HepG2 (cell line): Measurements from ENCODE around the gene TRIM6. TPM values are rescaled to one million over a fixed set of nuclear protein-coding genes. Genes with fewer than 3 reads are reported as not detected.

Experiments used
- ATAC-seq: fragments of 200-7000 bp; cut with Tn5 transposase; 3 replicates; pipeline ENCODE4 v1.9.1; 2020; ENCODE audit warnings: mild to moderate bottlenecking, moderate library complexity
- BruUV-seq: library from RNA; stranded (reverse); fragments of 400-500 nt; replicated peaks from 2 replicates; lab custom pipeline; 2021; lab: Mats Ljungman, UMichigan
- CTCF ChIA-PET: fragments of 300-600 bp; formaldehyde crosslinking; extraction: SDS; loops from one replicate; lab custom pipeline; 2021; ENCODE audit warnings: low total read pairs, inconsistent platforms, low intra/inter-chr PET ratio; lab: Yijun Ruan, JAX
- POLR2A ChIA-PET: fragments of 350-600 bp; sonication (Branson Sonifier 250); formaldehyde crosslinking; loops from one replicate; lab custom pipeline; 2020; ENCODE audit warnings: antibody characterized with exemption, inconsistent platforms; lab: Yijun Ruan, JAX
- DNase-seq: peaks from one replicate; pipeline ENCODE4 v3.0.0-alpha.2; 2015; ENCODE audit warnings: low spot score
- FAIRE-seq: peaks from 3 replicates; lab custom pipeline; 2011; peaks lifted over from hg19 to GRCh38; lab: Jason Lieb, UNC
- H2AFZ ChIP-seq: one replicate; pipeline ENCODE4 v1.6.1; 2011; ENCODE audit warnings: low read length, inconsistent platforms
- H3K27ac ChIP-seq: fragments of 300-600 bp; 3 replicates; pipeline ENCODE4 v1.8.0; 2011; ENCODE audit warnings: mixed run types, mild to moderate bottlenecking, mixed read lengths, low read length, inconsistent platforms; ENCODE audit not compliant: insufficient read depth; ENCODE audit errors: extremely low read length
- H3K27me3 ChIP-seq, 2 experiments: fragments of 200-600 bp in 1 of 2; 2 replicates in 1 of 2; 3 replicates in 1 of 2; pipeline versions ENCODE4 v1.6.0 to v1.8.0; 2011; ENCODE audit warnings: low read length in 2 of 2, mild to moderate bottlenecking in 2 of 2, moderate library complexity in 2 of 2, inconsistent platforms in 1 of 2; ENCODE audit not compliant: insufficient read depth in 2 of 2, control insufficient read depth in 1 of 2
- H3K36me3 ChIP-seq, 2 experiments: fragments of 200-600 bp in 1 of 2; replicated peaks in 1 of 2; 2 replicates in 1 of 2; 3 replicates in 1 of 2; pipeline versions ENCODE4 v1.5.1 to v1.8.0; 2011; ENCODE audit warnings: low read length in 2 of 2, inconsistent platforms in 1 of 2; ENCODE audit not compliant: insufficient read depth in 2 of 2, control insufficient read depth in 1 of 2
- H3K4me1 ChIP-seq: 2 replicates; pipeline ENCODE4 v1.5.1; 2012; ENCODE audit warnings: low read length, inconsistent platforms; ENCODE audit not compliant: insufficient read depth
- H3K4me2 ChIP-seq: 2 replicates; pipeline ENCODE4 v1.6.0; 2011; ENCODE audit warnings: low read depth, low read length, inconsistent platforms
- H3K4me3 ChIP-seq, 3 experiments: fragments of 200-600 bp in 1 of 3; sonication (generic), shearing (Covaris generic) in 1 of 3; replicated peaks in 1 of 3; 2 replicates each; pipeline ENCODE4 v1.5.1; 2011 to 2016; ENCODE audit warnings: low read length in 3 of 3, inconsistent platforms in 2 of 3, low read depth in 2 of 3, mild to moderate bottlenecking in 2 of 3, control low read depth in 1 of 3, mixed read lengths in 1 of 3; ENCODE audit not compliant: insufficient read depth in 1 of 3
- H3K79me2 ChIP-seq: one replicate; pipeline ENCODE4 v1.6.1; 2011; ENCODE audit warnings: low read length, inconsistent platforms; ENCODE audit not compliant: insufficient read depth
- H3K9ac ChIP-seq: 2 replicates; pipeline ENCODE4 v1.6.0; 2011; ENCODE audit warnings: mild to moderate bottlenecking, low read depth, low read length, inconsistent platforms; ENCODE audit not compliant: insufficient read depth
- H3K9me3 ChIP-seq: 2 replicates; pipeline ENCODE4 v1.5.1; 2012; ENCODE audit warnings: mild to moderate bottlenecking, low read length
- H4K20me1 ChIP-seq: 2 replicates; pipeline ENCODE4 v1.6.0; 2011; ENCODE audit warnings: inconsistent platforms, mild to moderate bottlenecking, low read length, moderate library complexity; ENCODE audit not compliant: insufficient read depth
- CHD2 ChIP-seq: IDR thresholded peaks from 2 replicates; pipeline ENCODE4 v1.6.1; 2011; ENCODE audit warnings: low read depth, low read length, improper control_type of control experiment
- CREM ChIP-seq, 2 experiments: sonication (generic) in 1 of 2; formaldehyde crosslinking in 1 of 2; IDR thresholded peaks; 2 replicates each; pipeline versions ENCODE4 v1.4.0 to v1.6.1; 2016 to 2020; ENCODE audit warnings: antibody characterized with exemption in 1 of 2, mild to moderate bottlenecking in 1 of 2, missing genetic modification reagents in 1 of 2
- DMTF1 ChIP-seq: sonication (generic); formaldehyde crosslinking; IDR thresholded peaks from 2 replicates; pipeline ENCODE4 v1.4.0; 2020; ENCODE audit warnings: mild to moderate bottlenecking, missing genetic modification reagents
- E2F2 ChIP-seq: sonication (generic); formaldehyde crosslinking; IDR thresholded peaks from 2 replicates; pipeline ENCODE4 v1.4.0; 2020; ENCODE audit warnings: missing genetic modification reagents, borderline replicate concordance
- EEA1 ChIP-seq: sonication (generic); formaldehyde crosslinking; IDR thresholded peaks from 2 replicates; pipeline ENCODE4 v1.5.1; 2020; ENCODE audit warnings: mild to moderate bottlenecking, missing genetic modification reagents, borderline replicate concordance
- HNF4G ChIP-seq, 2 experiments: sonication (generic) in 1 of 2; formaldehyde crosslinking in 1 of 2; IDR thresholded peaks; 2 replicates each; pipeline versions ENCODE4 v1.4.0 to v1.6.1; 2011 to 2020; ENCODE audit warnings: borderline replicate concordance in 2 of 2, low read depth in 2 of 2, mild to moderate bottlenecking in 2 of 2, low read length in 1 of 2, missing genetic modification reagents in 1 of 2, moderate library complexity in 1 of 2
- HNRNPL ChIP-seq: fragments of 200-400 bp; formaldehyde crosslinking; IDR thresholded peaks from 2 replicates; pipeline ENCODE4 v1.6.1; 2017; ENCODE audit warnings: mild to moderate bottlenecking, low read depth, low read length
- HOMEZ ChIP-seq: IDR thresholded peaks from 2 replicates; pipeline ENCODE4 v1.6.1; 2016; ENCODE audit warnings: low read depth
- HOXA9 ChIP-seq: sonication (generic); formaldehyde crosslinking; IDR thresholded peaks from 2 replicates; pipeline ENCODE4 v1.8.1; 2022; ENCODE audit warnings: missing genetic modification reagents, mild to moderate bottlenecking, moderate library complexity, borderline replicate concordance
- NFATC3 ChIP-seq: sonication (generic); formaldehyde crosslinking; IDR thresholded peaks from 2 replicates; pipeline ENCODE4 v1.5.1; 2020; ENCODE audit warnings: mild to moderate bottlenecking, missing genetic modification reagents
- PHF21A ChIP-seq: sonication (generic); formaldehyde crosslinking; IDR thresholded peaks from 2 replicates; pipeline ENCODE4 v1.5.0; 2020; ENCODE audit warnings: mild to moderate bottlenecking, missing genetic modification reagents
- PLRG1 ChIP-seq: fragments of 450-650 bp; conservative IDR thresholded peaks from 2 replicates; pipeline ENCODE4 v1.6.1; 2016
- TAF15 ChIP-seq: fragments of 200-400 bp; formaldehyde crosslinking; IDR thresholded peaks from one replicate; pipeline ENCODE4 v1.6.1; 2018; ENCODE audit warnings: mild to moderate bottlenecking, low read depth, low read length; ENCODE audit not compliant: poor library complexity, severe bottlenecking
- ZBTB20 ChIP-seq: sonication (generic); formaldehyde crosslinking; IDR thresholded peaks from 2 replicates; pipeline ENCODE4 v1.8.1; 2023; ENCODE audit warnings: missing genetic modification reagents, low read depth, mild to moderate bottlenecking, borderline replicate concordance
- ZBTB33 ChIP-seq: sonication (generic); formaldehyde crosslinking; IDR thresholded peaks from 2 replicates; pipeline ENCODE4 v1.4.0; 2020; ENCODE audit warnings: missing genetic modification reagents
- ZFP62 ChIP-seq: sonication (generic); formaldehyde crosslinking; IDR thresholded peaks from 2 replicates; pipeline ENCODE4 v1.4.0; 2020; ENCODE audit warnings: missing genetic modification reagents
- ZNF430 ChIP-seq: sonication (generic); formaldehyde crosslinking; IDR thresholded peaks from 2 replicates; pipeline ENCODE4 v1.9.0; 2021; ENCODE audit warnings: mild to moderate bottlenecking, missing genetic modification reagents
- ZNF660 ChIP-seq: sonication (generic); formaldehyde crosslinking; IDR thresholded peaks from 2 replicates; pipeline ENCODE4 v1.5.1; 2020; ENCODE audit warnings: mild to moderate bottlenecking, low read depth, missing genetic modification reagents, borderline replicate concordance
- WGBS: methylation state at CpG from one replicate; pipeline ENCODE4 v1.1.6; 2017; ENCODE audit warnings: low lambda C conversion rate; 5-methylcytosine and 5-hydroxymethylcytosine counted together
- in situ Hi-C: cut with HindIII; loops from 2 replicates; pipeline ENCODE4 v1.10.0; 2017; ENCODE audit warnings: low pct_unique_long_range_greater_than_20kb; ENCODE audit not compliant: extremely low pct_ligation_motif_present
- intact Hi-C: fragments of 100-400 bp; cut with micrococcal nuclease; formaldehyde crosslinking; loops from one replicate; pipeline ENCODE4 v1.10.0; 2022; ENCODE audit not compliant: unreplicated experiment
- polyA plus RNA-seq, 8 experiments: library from polyadenylated mRNA; depleted of rRNA in 3 of 8; stranded (reverse) in 7 of 8; unstranded in 1 of 8; fragments of >200 nt; fragmentation: Illumina TruSeq in 4 of 8; extraction: Trizol in 4 of 8; gene quantifications; 2 replicates each; pipeline versions ENCODE4 v1.2.1 to v1.2.3, GENCODE V29; 2011 to 2016; ENCODE audit warnings: low read depth in 4 of 8, missing spikeins in 1 of 8, mixed read lengths in 1 of 8; ENCODE audit not compliant: insufficient read depth in 1 of 8
- total RNA-seq, 5 experiments: library from RNA; depleted of rRNA; stranded (reverse); fragments of >200 nt; fragmentation: Illumina TruSeq; extraction: Trizol; gene quantifications; 2 replicates each; pipeline ENCODE4 v1.2.3, GENCODE V29; 2016; ENCODE audit warnings: low read depth in 1 of 5

Gene TRIM6
- total and polyA plus RNA-seq, 2 of the 13 experiments (the other 11 are each of a cell fraction or from before 2014, with no cell fraction given), result not detected

GRCh38 chr11:5547982-5548381, 48.5 kb upstream of the TRIM6 start:
- BruUV-seq, result no TSS peak
- H3K79me2 ChIP-seq, result no peaks in the 10 kb centered on the region
- H3K4me1 ChIP-seq, result no peaks in the 10 kb centered on the region
- FAIRE-seq, result no peak
- H3K36me3 ChIP-seq, result no peaks in the 10 kb centered on the region
- no peaks in the 10 kb centered on the region for H3K9me3 ChIP-seq
- intact Hi-C loops, result no loop called here
- H2AFZ ChIP-seq, result no peak overlapping the region
- 40% methylated on average over 1 of the region's 1 CpG for WGBS
- ChIA-PET CTCF (no interaction called here), POLR2A (no interaction called here)
- in situ Hi-C loops, result no loop called here
- DNase-seq, result no peak
- no peak overlapping the region for H3K4me2 ChIP-seq
- no peaks in the 10 kb centered on the region for H4K20me1 ChIP-seq
- no peaks in the 10 kb centered on the region; a peak in 1 of 5 replicates for H3K27me3 ChIP-seq
- H3K27ac ChIP-seq, result no peak overlapping the region
- ATAC-seq, result no peak
- no peak overlapping the region for H3K9ac ChIP-seq
- no peak overlapping the region for H3K4me3 ChIP-seq
- TF ChIP-seq ZBTB33, result no peak
- no peak for TF ChIP-seq PLRG1
- TF ChIP-seq CREM (IDR thresholded peaks at IDR 0.05), result no peak
- TF ChIP-seq CREM (CRISPR knock-in tag; IDR thresholded peaks at IDR 0.05), result no peak
- no peak for TF ChIP-seq HNF4G (IDR thresholded peaks at IDR 0.05; ENCODE audit: borderline replicate concordance, low read depth, low read length)
- no peak for TF ChIP-seq HNF4G (CRISPR knock-in tag; IDR thresholded peaks at IDR 0.05; ENCODE audit: borderline replicate concordance, low read depth)
- TF ChIP-seq CHD2, result no peak
- TF ChIP-seq NFATC3 (CRISPR knock-in tag), result no peak
- TF ChIP-seq ZNF430 (CRISPR knock-in tag), result no peak
- TF ChIP-seq ZNF660, result no peak
- TF ChIP-seq PHF21A, result no peak
- TF ChIP-seq ZBTB20, result no peak
- TF ChIP-seq ZFP62 (CRISPR knock-in tag), result no peak
- no peak for TF ChIP-seq EEA1 (CRISPR knock-in tag)
- no peak for TF ChIP-seq TAF15
- TF ChIP-seq E2F2 (CRISPR knock-in tag), result no peak
- no peak for TF ChIP-seq HNRNPL
- TF ChIP-seq HOXA9, result no peak
- no peak for TF ChIP-seq HOMEZ (CRISPR knock-in tag)
- TF ChIP-seq DMTF1 (CRISPR knock-in tag), result no peak
